HEK293T (cell line): ENCODE data around the gene FZR1.
"Not testable (repeated sequence)": the region's sequence is repeated elsewhere in the genome, so short reads cannot be mapped to it uniquely, and the experiment has no call there.

Experiments
- CTCF ChIA-PET: fragments of 350-600 bp; formaldehyde crosslinking; extraction: SDS; loops from one replicate; lab custom pipeline; 2021; ENCODE audit warnings: antibody characterized with exemption, inconsistent platforms; lab: Yijun Ruan, JAX
- POLR2A ChIA-PET: fragments of 350-600 bp; formaldehyde crosslinking; extraction: SDS; loops from one replicate; lab custom pipeline; 2020; ENCODE audit warnings: antibody characterized with exemption, inconsistent platforms; lab: Yijun Ruan, JAX
- DNase-seq: peaks from one replicate; pipeline ENCODE4 v3.0.0; 2012; ENCODE audit warnings: mixed read lengths; ENCODE audit errors: extremely low spot score
- ARNT ChIP-seq: fragments of 450-650 bp; IDR thresholded peaks from 2 replicates; pipeline ENCODE4 v1.6.1; 2017; ENCODE audit warnings: mild to moderate bottlenecking
- BHLHE40 ChIP-seq: fragments of 450-650 bp; IDR thresholded peaks from 2 replicates; pipeline ENCODE4 v1.6.1; 2016; ENCODE audit warnings: mild to moderate bottlenecking, moderate library complexity, borderline replicate concordance
- CTBP1 ChIP-seq: fragments of 450-650 bp; IDR thresholded peaks from 2 replicates; pipeline ENCODE4 v1.6.1; 2016; ENCODE audit warnings: borderline replicate concordance
- ELF4 ChIP-seq: fragments of 450-650 bp; IDR thresholded peaks from 2 replicates; pipeline ENCODE4 v1.6.1; 2017; ENCODE audit warnings: antibody characterized with exemption
- FOXA1 ChIP-seq: fragments of 450-650 bp; IDR thresholded peaks from 2 replicates; pipeline ENCODE4 v1.6.1; 2016; ENCODE audit warnings: mild to moderate bottlenecking
- FOXK2 ChIP-seq: fragments of 450-650 bp; IDR thresholded peaks from 2 replicates; pipeline ENCODE4 v1.6.1; 2016; ENCODE audit warnings: mild to moderate bottlenecking
- FOXM1 ChIP-seq: fragments of 450-650 bp; IDR thresholded peaks from 2 replicates; pipeline ENCODE4 v1.6.1; 2017; ENCODE audit warnings: mild to moderate bottlenecking, borderline replicate concordance
- HDGF ChIP-seq: fragments of 450-650 bp; IDR thresholded peaks from 2 replicates; pipeline ENCODE4 v1.6.1; 2017; ENCODE audit warnings: antibody characterized with exemption, borderline replicate concordance
- L3MBTL2 ChIP-seq: fragments of 450-650 bp; conservative IDR thresholded peaks from 2 replicates; pipeline ENCODE4 v1.6.1; 2016; ENCODE audit warnings: mild to moderate bottlenecking
- LEF1 ChIP-seq: fragments of 450-650 bp; IDR thresholded peaks from 2 replicates; pipeline ENCODE4 v1.6.1; 2017; ENCODE audit warnings: mild to moderate bottlenecking, borderline replicate concordance
- NFRKB ChIP-seq: fragments of 450-650 bp; IDR thresholded peaks from 2 replicates; pipeline ENCODE4 v1.6.1; 2016; ENCODE audit warnings: mild to moderate bottlenecking, moderate library complexity
- PKNOX1 ChIP-seq: fragments of 450-650 bp; IDR thresholded peaks from 2 replicates; pipeline ENCODE4 v1.6.1; 2016
- SP1 ChIP-seq: fragments of 450-650 bp; IDR thresholded peaks from 2 replicates; pipeline ENCODE4 v1.6.1; 2017
- SUZ12 ChIP-seq: fragments of 450-650 bp; IDR thresholded peaks from 2 replicates; pipeline ENCODE4 v1.6.1; 2016; ENCODE audit warnings: mild to moderate bottlenecking
- TARDBP ChIP-seq: fragments of 450-650 bp; IDR thresholded peaks from 2 replicates; pipeline ENCODE4 v1.6.1; 2016
- ZNF384 ChIP-seq: fragments of 450-650 bp; IDR thresholded peaks from 2 replicates; pipeline ENCODE4 v1.6.1; 2016

FZR1 gene

GRCh38 chr19:3576696-3577443, 70.8 kb downstream of the FZR1 start:
- no peak for DNase-seq
- TF ChIP-seq CTBP1 = no peak
- TF ChIP-seq PKNOX1 = no peak
- TF ChIP-seq ELF4 = no peak
- no peak for TF ChIP-seq SP1
- TF ChIP-seq FOXM1 = no peak
- TF ChIP-seq HDGF = no peak
- no peak for TF ChIP-seq SUZ12
- TF ChIP-seq L3MBTL2 = no peak
- no peak for TF ChIP-seq TARDBP
- no peak for TF ChIP-seq ARNT
- POLR2A ChIA-PET = interaction anchor here (0.8 kb wide), 1 partner anchor 23 kb away, joined by 3 read pairs; no protein-coding TSS in a partner anchor
- CTCF ChIA-PET = interaction anchor here (0.6 to 2.0 kb wide), 2 partner anchors 9 to 31 kb away, joined by 6 to 10 read pairs; no protein-coding TSS in a partner anchor

GRCh38 chr19:3577723-3578344, 71.7 kb downstream of the FZR1 start:
- ChIA-PET CTCF (no interaction called here), POLR2A (interaction anchor here (0.8 kb wide), 1 partner anchor 22 kb away, joined by 3 read pairs; no protein-coding TSS in a partner anchor)
- TF ChIP-seq HDGF (no peak), CTBP1 (no peak), PKNOX1 (no peak), ARNT (no peak), FOXM1 (no peak), FOXA1 (no peak), ZNF384 (no peak), NFRKB (no peak), SUZ12 (no peak), LEF1 (no peak), TARDBP (no peak), L3MBTL2 (no peak), FOXK2 (no peak), SP1 (no peak), ELF4 (no peak), BHLHE40 (no peak)
- no peak for DNase-seq

- POLR2A ChIA-PET = no interaction called here
- TF ChIP-seq ZNF384 (no peak), LEF1 (no peak), BHLHE40 (no peak), TARDBP (no peak), SUZ12 (no peak), NFRKB (no peak)
- no peak for DNase-seq
- CTCF ChIA-PET = no interaction called here
These were observed 72.3 kb downstream of the FZR1 start for GRCh38 chr19:3578390-3578789.

GRCh38 chr19:3580156-3580934, 74.2 kb downstream of the FZR1 start:
- ChIA-PET CTCF (no interaction called here), POLR2A (no interaction called here)
- no peak for TF ChIP-seq FOXA1
- DNase-seq = no peak

DNA sequence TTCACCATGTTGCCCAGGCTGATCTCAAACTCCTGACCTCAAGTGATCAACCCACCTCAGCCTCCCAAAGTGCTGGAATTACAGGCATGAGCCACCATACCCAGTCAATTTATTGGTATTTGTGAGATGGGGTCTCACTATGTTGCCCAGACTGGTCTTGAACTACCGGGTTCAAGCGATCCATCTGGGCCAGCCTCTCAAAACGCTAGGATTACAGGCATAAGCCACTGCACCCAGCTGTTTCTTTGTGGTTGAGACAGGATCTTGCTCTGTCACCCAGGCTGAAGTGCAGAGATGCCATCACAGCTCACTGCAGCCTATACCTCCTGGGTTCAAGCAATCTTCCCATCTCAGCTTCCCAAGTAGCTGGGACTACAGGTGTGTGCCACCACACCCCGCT, 75.7 kb downstream of the FZR1 start:
- POLR2A ChIA-PET, DNase-seq, CTCF ChIA-PET: not testable (repeated sequence)

DNA sequence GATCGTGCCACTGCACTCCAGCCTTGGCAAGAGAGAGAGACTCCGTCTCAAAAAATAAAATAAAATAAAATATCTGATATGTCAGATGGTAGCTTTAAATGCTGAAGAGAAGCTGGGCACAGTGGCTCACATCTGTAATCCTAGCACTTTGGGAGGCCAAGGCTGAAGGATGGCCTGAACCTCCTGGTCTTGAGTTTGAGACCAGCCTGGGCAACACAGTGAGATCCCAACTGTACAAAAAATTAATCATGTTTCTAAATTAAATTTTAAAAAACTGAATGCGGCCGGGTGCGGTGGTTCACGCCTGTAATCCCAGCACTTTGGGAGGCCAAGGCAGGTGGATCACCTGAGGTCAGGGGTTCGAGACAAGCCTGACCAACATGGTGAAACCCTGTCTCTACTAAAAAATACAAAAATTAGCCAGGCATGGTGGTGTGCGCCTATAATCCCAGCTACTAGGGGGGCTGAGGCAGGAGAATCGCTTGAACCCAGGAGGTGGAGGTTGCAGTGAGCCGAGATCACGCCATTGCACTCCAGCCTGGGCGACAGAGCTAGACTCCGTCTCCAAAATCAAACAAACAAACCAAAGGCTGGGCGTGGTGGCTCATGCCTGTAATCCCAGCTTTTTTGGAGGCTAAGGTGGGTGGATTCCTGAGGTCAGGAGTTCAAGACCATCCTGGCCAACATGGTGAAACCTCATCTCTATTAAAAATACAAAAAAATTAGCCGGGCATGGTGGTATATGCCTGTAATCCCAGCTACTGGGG, 78.1 kb downstream of the FZR1 start:
- ChIA-PET POLR2A (interaction anchor here (0.7 kb wide), 1 partner anchor 10 kb away, joined by 4 read pairs; no protein-coding TSS in a partner anchor), CTCF (interaction anchor here (0.6 to 0.9 kb wide), 4 partner anchors 9 to 834 kb away, joined by 3 to 8 read pairs (median 4); no protein-coding TSS in a partner anchor)
- DNase-seq = not testable (repeated sequence)
